ENCODE results near the gene LTF.

LTF gene

GRCh38 chr3:46490338-46491084, 25.8 kb upstream of the LTF start:
- peak; percentile 87 for DNase-seq (ENCODE audit: low read depth)

GRCh38 chr3:46489875-46490274, 25.2 kb upstream of the LTF start:
- peak; percentile 98 for DNase-seq (ENCODE audit: low read depth)

GRCh38 chr3:46489381-46489780, 24.7 kb upstream of the LTF start:
- DNase-seq (ENCODE audit: low read depth), result no peak

- DNase-seq (ENCODE audit: low read depth), result peak; percentile 81
These were observed 24.1 kb upstream of the LTF start for GRCh38 chr3:46488735-46489361.

GRCh38 chr3:46485779-46486175, 21.1 kb upstream of the LTF start:
- DNase-seq (ENCODE audit: low read depth), result no peak

GRCh38 chr3:46484911-46485778, 20.4 kb upstream of the LTF start:
- DNase-seq (ENCODE audit: low read depth), result no peak

- no peak for DNase-seq (ENCODE audit: low read depth)
These were observed 19.7 kb upstream of the LTF start for GRCh38 chr3:46484388-46484787.

GRCh38 chr3:46483825-46484224, 19.1 kb upstream of the LTF start:
- DNase-seq (ENCODE audit: low read depth), result no peak

GRCh38 chr3:46482632-46483350, 18.1 kb upstream of the LTF start:
- peak; percentile 43 for DNase-seq (ENCODE audit: low read depth)

- no peak for DNase-seq (ENCODE audit: low read depth)
These were observed 16.9 kb upstream of the LTF start for GRCh38 chr3:46481636-46482035.

GRCh38 chr3:46480491-46481195, 15.9 kb upstream of the LTF start:
- no peak for DNase-seq (ENCODE audit: low read depth)

GRCh38 chr3:46479696-46480095, 15.0 kb upstream of the LTF start:
- no peak for DNase-seq (ENCODE audit: low read depth)

- no peak for DNase-seq (ENCODE audit: low read depth)
These were observed 14.3 kb upstream of the LTF start for GRCh38 chr3:46479021-46479420.

- DNase-seq (ENCODE audit: low read depth), result no peak
These were observed 13.6 kb upstream of the LTF start for GRCh38 chr3:46478341-46478740.

- no peak for DNase-seq (ENCODE audit: low read depth)
These were observed 13.1 kb upstream of the LTF start for GRCh38 chr3:46477756-46478155.

GRCh38 chr3:46477145-46477544, 12.4 kb upstream of the LTF start:
- DNase-seq (ENCODE audit: low read depth), result no peak

- DNase-seq (ENCODE audit: low read depth), result no peak
These were observed 8.0 kb upstream of the LTF start for GRCh38 chr3:46472736-46473135.

- no peak for DNase-seq (ENCODE audit: low read depth)
These were observed 6.7 kb upstream of the LTF start for GRCh38 chr3:46471371-46471914.

- DNase-seq (ENCODE audit: low read depth), result no peak
These were observed 6.1 kb upstream of the LTF start for GRCh38 chr3:46470831-46471230.

GRCh38 chr3:46469680-46470357, 5.1 kb upstream of the LTF start:
- no peak for DNase-seq (ENCODE audit: low read depth)

Data from amniotic epithelial cell (primary cell).